Mesodermal cell (in vitro differentiated cells): Measurements from ENCODE around the gene MIOS.

ENCODE experiments used
- H3K27ac ChIP-seq: 2 replicates; pipeline ENCODE4 v1.7.0; 2013; ENCODE audit warnings: mild to moderate bottlenecking, low read depth, low read length, moderate library complexity; ENCODE audit not compliant: severe bottlenecking
- H3K36me3 ChIP-seq: 2 replicates; pipeline ENCODE4 v1.7.1; 2013; ENCODE audit warnings: mild to moderate bottlenecking, low read length, moderate library complexity; ENCODE audit not compliant: control insufficient read depth, insufficient read depth
- H3K4me1 ChIP-seq: one replicate; pipeline ENCODE4 v1.7.1; 2013; ENCODE audit warnings: mild to moderate bottlenecking, low read length; ENCODE audit not compliant: insufficient read depth, control insufficient read depth, poor library complexity, severe bottlenecking
- H3K4me3 ChIP-seq: 2 replicates; pipeline ENCODE4 v1.7.0; 2013; ENCODE audit warnings: low read length, control low read depth, mild to moderate bottlenecking; ENCODE audit not compliant: insufficient read depth, poor library complexity, severe bottlenecking; ENCODE audit errors: extremely low read depth
- H3K9me3 ChIP-seq: 2 replicates; pipeline ENCODE4 v1.7.1; 2013; ENCODE audit warnings: mild to moderate bottlenecking, low read length, moderate library complexity; ENCODE audit not compliant: control insufficient read depth
- WGBS, 2 experiments: methylation state at CpG; one replicate each; pipeline ENCODE4 v1.1.5; 2013; ENCODE audit warnings: missing lambda C conversion rate in 2 of 2; ENCODE audit not compliant: insufficient coverage in 2 of 2; 5-methylcytosine and 5-hydroxymethylcytosine counted together

MIOS gene

GRCh38 chr7:7567898-7568531 lies 1.3 kb downstream of the MIOS start:
- Histone ChIP-seq H3K36me3 (peaks cover 24% of the 10 kb centered on the region), H3K4me1 (peaks cover 20% of the 10 kb centered on the region), H3K27ac (no peak overlapping the region), H3K9me3 (peaks cover 3% of the 10 kb centered on the region), H3K4me3 (peak overlapping the region; percentile 75)
- 83 to 89% methylated on average over 1 of the region's 2 CpGs for WGBS, 2 experiments

- Histone ChIP-seq H3K9me3 (peaks cover 3% of the 10 kb centered on the region), H3K4me3 (peak overlapping the region; percentile 75), H3K36me3 (peaks cover 29% of the 10 kb centered on the region), H3K27ac (no peak overlapping the region), H3K4me1 (peaks cover 20% of the 10 kb centered on the region)
- 100% methylated on average over 1 to 2 of the region's 4 CpGs for WGBS, 2 experiments
Measured at GRCh38 chr7:7568553-7568952, 1.9 kb downstream of the MIOS start.

- H3K9me3 ChIP-seq: peaks cover 3% of the 10 kb centered on the region
- H3K36me3 ChIP-seq: peaks cover 30% of the 10 kb centered on the region
- H3K4me3 ChIP-seq: no peak overlapping the region
- 90 to 93% methylated on average over 3 to 4 of the region's 5 CpGs for WGBS, 2 experiments
- peaks cover 16% of the 10 kb centered on the region for H3K4me1 ChIP-seq
- no peak overlapping the region for H3K27ac ChIP-seq
Measured at GRCh38 chr7:7569081-7569527, 2.4 kb downstream of the MIOS start.

GRCh38 chr7:7569615-7570014 lies 2.9 kb downstream of the MIOS start:
- Histone ChIP-seq H3K4me1 (peaks cover 13% of the 10 kb centered on the region), H3K4me3 (no peak overlapping the region), H3K27ac (no peak overlapping the region), H3K9me3 (peaks cover 3% of the 10 kb centered on the region), H3K36me3 (peaks cover 30% of the 10 kb centered on the region)
- WGBS, 2 experiments: 97 to 100% methylated on average over 3 of the region's 3 CpGs

GRCh38 chr7:7570584-7570983 lies 3.9 kb downstream of the MIOS start:
- H3K4me1 ChIP-seq: peaks cover 6% of the 10 kb centered on the region
- H3K4me3 ChIP-seq: no peak overlapping the region
- peaks cover 33% of the 10 kb centered on the region for H3K36me3 ChIP-seq
- H3K27ac ChIP-seq: no peak overlapping the region
- 97 to 100% methylated on average over 2 of the region's 3 CpGs for WGBS, 2 experiments
- peaks cover 3% of the 10 kb centered on the region for H3K9me3 ChIP-seq

GRCh38 chr7:7573701-7574100 lies 7.0 kb downstream of the MIOS start:
- H3K4me1 ChIP-seq: no peaks in the 10 kb centered on the region
- WGBS, 2 experiments: no CpG with 5 or more reads among the region's 2 CpGs
- no peak overlapping the region for H3K4me3 ChIP-seq
- H3K27ac ChIP-seq: no peak overlapping the region
- H3K9me3 ChIP-seq: peaks cover 3% of the 10 kb centered on the region
- H3K36me3 ChIP-seq: peaks cover 33% of the 10 kb centered on the region

GRCh38 chr7:7576344-7576743 lies 9.7 kb downstream of the MIOS start:
- peaks cover 18% of the 10 kb centered on the region for H3K36me3 ChIP-seq

GRCh38 chr7:7577888-7578287 lies 11.2 kb downstream of the MIOS start:
- H3K4me1 ChIP-seq: no peaks in the 10 kb centered on the region
- H3K9me3 ChIP-seq: no peaks in the 10 kb centered on the region
- H3K36me3 ChIP-seq: peaks cover 15% of the 10 kb centered on the region
- H3K4me3 ChIP-seq: no peak overlapping the region
- 100% methylated on average over 1 of the region's 1 CpG for WGBS, 2 experiments
- no peak overlapping the region for H3K27ac ChIP-seq

More at GRCh38 chr7:7576344-7576743, 9.7 kb downstream of the MIOS start:
- H3K4me1 ChIP-seq: no peaks in the 10 kb centered on the region
- H3K4me3 ChIP-seq: no peak overlapping the region
- 89 to 94% methylated on average over 1 of the region's 1 CpG for WGBS, 2 experiments
- H3K27ac ChIP-seq: no peak overlapping the region
- H3K9me3 ChIP-seq: no peaks in the 10 kb centered on the region

- peaks cover 8% of the 10 kb centered on the region for H3K36me3 ChIP-seq
- H3K27ac ChIP-seq: no peak overlapping the region
- no peak overlapping the region for H3K4me3 ChIP-seq
- WGBS, 2 experiments: no CpG with 5 or more reads among the region's 3 CpGs
- H3K4me1 ChIP-seq: no peaks in the 10 kb centered on the region
- no peaks in the 10 kb centered on the region for H3K9me3 ChIP-seq
Measured at GRCh38 chr7:7579638-7580037, 13.0 kb downstream of the MIOS start.

- 12% methylated on average over 2 to 4 of the region's 10 CpGs for WGBS, 2 experiments
- H3K36me3 ChIP-seq: peaks cover 4% of the 10 kb centered on the region
- H3K27ac ChIP-seq: no peak overlapping the region
- H3K9me3 ChIP-seq: no peaks in the 10 kb centered on the region
- H3K4me3 ChIP-seq: no peak overlapping the region
- no peaks in the 10 kb centered on the region for H3K4me1 ChIP-seq
Measured at GRCh38 chr7:7581531-7582179, 15.0 kb downstream of the MIOS start.

- H3K36me3 ChIP-seq: peaks cover 4% of the 10 kb centered on the region
- 88 to 100% methylated on average over 1 of the region's 1 CpG for WGBS, 2 experiments
Measured at GRCh38 chr7:7582596-7582995, 15.9 kb downstream of the MIOS start.

More at GRCh38 chr7:7582596-7582995, 15.9 kb downstream of the MIOS start:
- Histone ChIP-seq H3K4me3 (no peak overlapping the region), H3K27ac (no peak overlapping the region), H3K4me1 (no peaks in the 10 kb centered on the region), H3K9me3 (no peaks in the 10 kb centered on the region)
